Activated naive CD8-positive, alpha-beta T cell treated with anti-CD3 and anti-CD28 coated beads, Interleukin-2, amount 10 ng/mL, durations not matched to agents 7 days and 5 days (primary cell): ENCODE measurements around the gene RPL12. TPM values are rescaled to one million over a fixed set of nuclear protein-coding genes. Genes with fewer than 3 reads are reported as not detected.
A peak's percentile ranks its signal among the peaks of the same experiment; 100 is the strongest.

Experiments
- ATAC-seq: fragments of 150-1000 bp; cut with Tn5 transposase; one replicate; pipeline ENCODE4 v1.10.0; 2021; ENCODE audit warnings: low read depth, moderate library complexity
- POLR2A ChIA-PET: fragments of 350-600 bp; sonication (Branson Sonifier 250); formaldehyde crosslinking; loops from one replicate; lab custom pipeline; 2021; ENCODE audit warnings: antibody characterized with exemption; lab: Charles Lee
- DNase-seq: peaks from one replicate; pipeline ENCODE4 v3.0.0; 2021
- H3K27ac Mint-ChIP-seq: one replicate; pipeline ENCODE4 v1.8.0; 2022; ENCODE audit warnings: mild to moderate bottlenecking, mixed read lengths
- H3K27me3 Mint-ChIP-seq: one replicate; pipeline ENCODE4 v1.8.0; 2022; ENCODE audit warnings: mild to moderate bottlenecking, moderate library complexity, mixed read lengths
- H3K36me3 Mint-ChIP-seq: one replicate; pipeline ENCODE4 v1.8.0; 2021; ENCODE audit warnings: mild to moderate bottlenecking, mixed read lengths
- H3K4me1 Mint-ChIP-seq: one replicate; pipeline ENCODE4 v1.8.0; 2021; ENCODE audit warnings: mixed read lengths
- H3K4me3 Mint-ChIP-seq: one replicate; pipeline ENCODE4 v1.8.0; 2022; ENCODE audit warnings: mild to moderate bottlenecking, moderate library complexity, mixed read lengths
- H3K9me3 Mint-ChIP-seq: one replicate; pipeline ENCODE4 v1.8.0; 2021; ENCODE audit warnings: mixed read lengths
- total RNA-seq, 2 experiments: library from RNA; stranded (reverse); gene quantifications; one replicate each; pipeline ENCODE4 v1.2.3, GENCODE V29; 2021

Gene RPL12
- total RNA-seq, 2 experiments from 2014 or later: 1,332 to 1,343 TPM

GRCh38 chr9:127404631-127405030 lies 46.6 kb downstream of the RPL12 start:
- Mint-ChIP-seq H3K9me3 (no peaks in the 10 kb centered on the region), H3K27me3 (peaks cover 16% of the 10 kb centered on the region), H3K27ac (no peak overlapping the region), H3K36me3 (no peaks in the 10 kb centered on the region), H3K4me3 (no peak overlapping the region), H3K4me1 (no peaks in the 10 kb centered on the region)
- DNase-seq (no peak), ATAC-seq (no peak)
- POLR2A ChIA-PET: no interaction called here

- ATAC-seq: no peak
- Mint-ChIP-seq H3K27me3 (peaks cover 21% of the 10 kb centered on the region), H3K4me3 (no peak overlapping the region), H3K36me3 (no peaks in the 10 kb centered on the region), H3K4me1 (no peaks in the 10 kb centered on the region), H3K27ac (no peak overlapping the region), H3K9me3 (no peaks in the 10 kb centered on the region)
- POLR2A ChIA-PET: no interaction called here
- DNase-seq: no peak
Measured at GRCh38 chr9:127403507-127404192, 47.6 kb downstream of the RPL12 start.

DNA sequence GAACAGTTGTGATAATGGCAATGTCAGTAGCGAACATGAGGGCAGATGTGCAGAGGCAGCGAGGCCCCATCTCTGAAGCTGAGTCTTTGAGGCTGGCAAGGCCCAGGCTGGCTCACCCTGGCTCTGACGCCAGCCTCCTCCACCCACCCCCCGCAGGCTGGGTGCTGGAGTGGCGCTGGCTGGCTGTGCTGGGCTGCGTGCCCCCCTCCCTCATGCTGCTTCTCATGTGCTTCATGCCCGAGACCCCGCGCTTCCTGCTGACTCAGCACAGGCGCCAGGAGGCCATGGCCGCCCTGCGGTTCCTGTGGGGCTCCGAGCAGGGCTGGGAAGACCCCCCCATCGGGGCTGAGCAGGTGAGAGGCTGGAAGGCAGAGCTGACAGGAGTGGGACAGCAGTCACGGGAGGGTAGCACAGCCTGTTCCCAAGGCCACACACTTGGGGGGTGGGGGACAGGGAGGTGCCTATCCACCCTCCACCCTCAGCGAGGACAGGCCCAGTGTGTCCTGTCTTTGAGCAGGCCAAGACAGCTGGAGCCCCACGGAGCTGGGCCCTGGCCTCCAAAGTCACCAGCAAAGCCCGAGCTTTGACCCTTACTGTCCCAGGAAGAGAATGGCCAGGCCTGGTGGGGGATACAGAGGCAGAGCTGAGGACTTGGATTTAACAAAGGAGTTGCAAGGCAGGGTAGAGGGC lies 48.7 kb downstream of the RPL12 start:
- POLR2A ChIA-PET: no interaction called here
- ATAC-seq: no peak
- Mint-ChIP-seq H3K27ac (no peak overlapping the region), H3K9me3 (no peaks in the 10 kb centered on the region), H3K27me3 (peaks cover 24% of the 10 kb centered on the region), H3K4me1 (peaks cover 2% of the 10 kb centered on the region), H3K36me3 (no peaks in the 10 kb centered on the region), H3K4me3 (no peak overlapping the region)
- no peak for DNase-seq

GRCh38 chr9:127399736-127400269 lies 51.4 kb downstream of the RPL12 start:
- POLR2A ChIA-PET: no interaction called here
- no peaks in the 10 kb centered on the region for H3K36me3 Mint-ChIP-seq
- no peak overlapping the region for H3K27ac Mint-ChIP-seq
- no peak for ATAC-seq
- H3K4me3 Mint-ChIP-seq: no peak overlapping the region
- peaks cover 43% of the 10 kb centered on the region for H3K27me3 Mint-ChIP-seq
- DNase-seq: no peak
- no peaks in the 10 kb centered on the region for H3K9me3 Mint-ChIP-seq
- peaks cover 8% of the 10 kb centered on the region for H3K4me1 Mint-ChIP-seq

DNA sequence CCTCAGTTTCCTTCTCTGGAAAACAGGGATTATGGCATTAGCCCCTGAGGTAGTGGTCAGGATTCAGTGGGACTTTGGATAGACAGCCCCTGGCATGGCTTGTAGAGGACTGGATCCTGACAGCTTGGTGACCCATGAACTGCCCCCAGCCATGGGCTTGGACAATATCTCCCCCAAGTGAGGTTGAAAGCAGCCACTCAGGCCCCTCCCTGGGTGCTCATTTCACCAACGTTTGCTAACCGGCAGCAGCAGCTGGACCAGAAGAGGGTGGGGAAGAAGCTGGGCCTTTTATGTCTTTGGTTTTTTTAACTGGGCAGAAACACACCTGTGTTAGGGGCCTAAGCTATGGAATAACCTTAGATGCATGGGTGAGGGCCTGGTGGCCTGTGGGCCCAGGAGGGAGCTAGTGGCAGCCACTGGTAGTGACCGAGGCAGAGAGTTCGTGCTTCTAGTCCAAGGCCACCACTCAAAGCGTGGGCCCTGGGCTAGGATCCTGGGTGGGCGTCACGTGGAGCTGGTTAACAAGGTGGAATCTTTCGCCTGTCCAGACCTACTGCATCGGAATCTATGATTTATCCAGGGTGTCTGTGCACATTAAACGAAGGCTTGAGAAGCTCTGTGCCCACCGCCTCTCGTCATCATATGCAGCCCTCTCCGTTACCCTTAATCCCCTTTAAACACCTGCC lies 52.3 kb downstream of the RPL12 start:
- no peaks in the 10 kb centered on the region for H3K36me3 Mint-ChIP-seq
- POLR2A ChIA-PET: interaction anchor here (0.6 to 3.6 kb wide), 3 partner anchors 25 to 52 kb away, joined by 3 to 32 read pairs (median 7); partner anchors contain the start of genes LRSAM1 and RPL12
- H3K4me3 Mint-ChIP-seq: peak overlapping the region; percentile 68
- H3K27me3 Mint-ChIP-seq: peaks cover 52% of the 10 kb centered on the region
- no peaks in the 10 kb centered on the region for H3K9me3 Mint-ChIP-seq
- peaks cover 8% of the 10 kb centered on the region for H3K4me1 Mint-ChIP-seq
- no peak for DNase-seq
- no peak overlapping the region for H3K27ac Mint-ChIP-seq
- no peak for ATAC-seq

GRCh38 chr9:127398275-127398647 lies 52.9 kb downstream of the RPL12 start:
- Mint-ChIP-seq H3K27ac (no peak overlapping the region), H3K27me3 (peaks cover 58% of the 10 kb centered on the region)

More at GRCh38 chr9:127398275-127398647, 52.9 kb downstream of the RPL12 start:
- no peak for ATAC-seq
- DNase-seq: no peak
- Mint-ChIP-seq H3K36me3 (no peaks in the 10 kb centered on the region), H3K9me3 (no peaks in the 10 kb centered on the region), H3K4me1 (peaks cover 10% of the 10 kb centered on the region), H3K4me3 (peak overlapping the region; percentile 68)
- POLR2A ChIA-PET: interaction anchor here (0.6 to 3.6 kb wide), 3 partner anchors 25 to 177 kb away, joined by 3 to 32 read pairs (median 3); partner anchors contain the start of genes LRSAM1 and RPL12

Other genes with a start within 250 kb of the RPL12 start
- 1 to 10 TPM; 3.1 to 3.4 TPM for gene GARNL3, start 186.6 kb downstream of the RPL12 start, total RNA-seq
- 1 to 10 TPM; 3.4 to 4.1 TPM for gene SLC2A8, start 54.2 kb downstream of the RPL12 start, total RNA-seq
- gene ZNF79, start 27.0 kb downstream of the RPL12 start, total RNA-seq: 10 to 100 TPM; 14.2 to 15.0 TPM
- 10 to 100 TPM; 22.4 to 25.5 TPM for gene LRSAM1, start 104 bp upstream of the RPL12 start, total RNA-seq
- 10 to 100 TPM; 19.8 to 21.7 TPM for gene STXBP1, start 160.9 kb upstream of the RPL12 start, total RNA-seq